Breast epithelium (tissue), 3 donors: ENCODE results near the gene ANKRD23.

ENCODE experiments used
- POLR2A ChIP-seq: fragments of 450-650 bp; IDR thresholded peaks from one replicate; pipeline ENCODE4 v1.6.1; 2016; ENCODE audit warnings: antibody characterized with exemption, mild to moderate bottlenecking, moderate library complexity
- POLR2AphosphoS5 ChIP-seq, 3 donors: sonication (generic); formaldehyde crosslinking; IDR thresholded peaks; one replicate each; pipeline ENCODE4 v1.6.1; 2017; ENCODE audit warnings: antibody characterized with exemption in 3 of 3
- TF ChIP-seq, protein P1 (sequence below), 3 donors: fragments of 450-650 bp; IDR thresholded peaks; one replicate each; pipeline ENCODE4 v1.5.1; 2016 to 2017; ENCODE audit warnings: antibody characterized with exemption in 3 of 3, mild to moderate bottlenecking in 3 of 3, moderate library complexity in 3 of 3

GRCh38 chr2:96888072-96889011 lies 44.5 kb upstream of the ANKRD23 start:
- TF ChIP-seq, protein P1, sequence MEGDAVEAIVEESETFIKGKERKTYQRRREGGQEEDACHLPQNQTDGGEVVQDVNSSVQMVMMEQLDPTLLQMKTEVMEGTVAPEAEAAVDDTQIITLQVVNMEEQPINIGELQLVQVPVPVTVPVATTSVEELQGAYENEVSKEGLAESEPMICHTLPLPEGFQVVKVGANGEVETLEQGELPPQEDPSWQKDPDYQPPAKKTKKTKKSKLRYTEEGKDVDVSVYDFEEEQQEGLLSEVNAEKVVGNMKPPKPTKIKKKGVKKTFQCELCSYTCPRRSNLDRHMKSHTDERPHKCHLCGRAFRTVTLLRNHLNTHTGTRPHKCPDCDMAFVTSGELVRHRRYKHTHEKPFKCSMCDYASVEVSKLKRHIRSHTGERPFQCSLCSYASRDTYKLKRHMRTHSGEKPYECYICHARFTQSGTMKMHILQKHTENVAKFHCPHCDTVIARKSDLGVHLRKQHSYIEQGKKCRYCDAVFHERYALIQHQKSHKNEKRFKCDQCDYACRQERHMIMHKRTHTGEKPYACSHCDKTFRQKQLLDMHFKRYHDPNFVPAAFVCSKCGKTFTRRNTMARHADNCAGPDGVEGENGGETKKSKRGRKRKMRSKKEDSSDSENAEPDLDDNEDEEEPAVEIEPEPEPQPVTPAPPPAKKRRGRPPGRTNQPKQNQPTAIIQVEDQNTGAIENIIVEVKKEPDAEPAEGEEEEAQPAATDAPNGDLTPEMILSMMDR (IDR thresholded peaks at IDR 0.05), result no peak
- TF ChIP-seq POLR2A (no peak), POLR2AphosphoS5 (IDR thresholded peaks at IDR 0.05) (peak in 2 of 3 donors; percentile 8 to 27)
